ENCODE measurements around the gene PHLDB2.
"Not testable (repeated sequence)": the region's sequence is repeated elsewhere in the genome, so short reads cannot be mapped to it uniquely, and the experiment has no call there.

Gene PHLDB2

DNA sequence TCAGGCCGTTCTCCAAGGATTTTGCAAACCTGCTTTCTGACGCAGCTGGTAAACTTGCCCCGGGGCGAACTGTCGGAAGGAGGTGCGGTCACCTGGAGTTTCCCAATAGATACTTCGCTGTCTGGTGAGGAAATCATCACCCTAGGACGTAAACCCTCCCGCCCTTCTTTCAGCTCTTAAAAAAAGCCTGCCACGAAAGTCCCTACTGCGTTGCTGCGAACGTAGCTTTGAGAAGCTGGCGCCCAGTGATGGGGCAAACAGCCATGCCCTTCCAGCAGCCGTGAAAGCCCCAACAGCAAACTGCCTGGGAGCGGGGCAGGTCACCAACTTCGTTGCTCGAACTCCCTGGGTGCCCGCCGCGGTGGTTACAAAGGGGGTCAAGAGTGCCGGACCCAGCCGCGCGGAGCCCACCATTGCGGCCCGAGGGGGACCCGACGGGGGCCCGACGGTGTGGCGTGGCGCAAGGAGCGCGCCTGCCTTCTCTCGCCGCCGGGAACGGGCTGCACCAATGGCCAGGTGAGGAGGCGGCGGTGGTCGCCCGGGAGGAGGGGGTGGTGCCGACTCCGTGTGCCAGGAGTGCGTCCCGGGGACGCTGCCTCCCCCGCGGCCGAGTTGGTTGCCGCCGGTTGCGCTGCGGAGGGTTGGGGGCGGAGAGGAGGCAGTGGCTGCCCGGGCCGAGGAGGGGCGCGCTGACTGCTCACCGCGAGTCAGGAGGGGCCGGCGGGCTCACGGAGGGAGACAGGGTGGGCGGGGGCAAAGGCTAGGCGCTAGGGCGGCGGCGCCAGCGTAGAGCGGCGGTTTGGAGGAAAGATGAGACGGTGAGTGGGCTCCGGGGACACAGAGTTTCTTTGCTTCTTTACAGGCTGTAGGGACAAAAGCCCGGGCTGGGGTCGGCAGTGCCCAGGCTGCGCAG, at the start of gene PHLDB2:
Gene PHLDB2 (plus strand): TSS at position 205 of the 913 bp plus-strand sequence. CDS start 24,813 bp downstream, outside the sequence.
- peak in 1 of 3 donors; percentile 25 for DNase-seq (ENCODE audit: low read depth in 2 of 3, low spot score in 1 of 3)

GRCh38 chr3:111810909-111811308, 48.2 kb upstream of the PHLDB2 start:
- DNase-seq (ENCODE audit: low read depth in 2 of 3, low spot score in 1 of 3), result no peak

- no peak for DNase-seq (ENCODE audit: low read depth in 2 of 3, low spot score in 1 of 3)
These were observed 47.3 kb upstream of the PHLDB2 start for GRCh38 chr3:111811811-111812210.

GRCh38 chr3:111812701-111813100, 46.4 kb upstream of the PHLDB2 start:
- no peak for DNase-seq (ENCODE audit: low read depth in 2 of 3, low spot score in 1 of 3)

DNA sequence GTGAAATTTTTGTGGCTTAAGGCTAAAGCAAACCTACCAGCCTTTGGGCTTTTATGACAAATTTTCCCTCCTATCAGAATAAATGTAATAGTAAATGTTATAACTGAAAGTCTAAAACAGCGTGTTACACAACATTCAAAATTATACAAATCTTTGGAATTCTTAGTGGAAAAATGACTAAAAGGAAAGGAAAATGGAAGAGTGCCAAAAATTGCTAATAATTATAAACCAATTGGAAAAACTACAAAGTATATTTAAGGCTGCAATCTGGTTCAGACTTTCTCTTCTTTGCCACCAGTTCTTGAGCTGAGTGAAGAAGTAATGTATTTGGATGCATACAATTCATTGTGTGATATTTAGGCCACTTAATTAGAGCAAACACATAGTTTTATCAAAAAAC, 45.6 kb upstream of the PHLDB2 start:
- DNase-seq (ENCODE audit: low read depth in 2 of 3, low spot score in 1 of 3), result no peak

GRCh38 chr3:111813979-111814378, 45.1 kb upstream of the PHLDB2 start:
- DNase-seq (ENCODE audit: low read depth in 2 of 3, low spot score in 1 of 3), result no peak

DNA sequence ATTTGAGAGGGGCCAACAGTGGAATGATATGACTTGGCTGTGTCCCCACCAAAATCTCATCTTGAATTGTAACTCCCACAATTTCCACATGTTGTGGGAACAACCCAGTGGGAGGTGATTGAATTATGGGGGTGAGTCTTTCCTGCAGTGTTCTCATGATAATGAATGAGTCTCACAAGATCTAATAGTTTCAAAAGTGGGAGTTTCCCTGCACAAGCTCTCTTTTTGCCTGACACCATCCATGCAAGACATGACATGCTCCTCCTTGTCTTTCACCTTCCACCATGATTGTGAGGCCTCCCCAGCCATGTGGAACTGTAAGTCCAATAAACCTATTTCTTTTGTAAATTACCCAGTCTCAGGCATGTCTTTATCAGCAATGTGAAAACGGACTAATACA, 42.3 kb upstream of the PHLDB2 start:
- DNase-seq (ENCODE audit: low read depth in 2 of 3, low spot score in 1 of 3), result not testable (repeated sequence)

DNA sequence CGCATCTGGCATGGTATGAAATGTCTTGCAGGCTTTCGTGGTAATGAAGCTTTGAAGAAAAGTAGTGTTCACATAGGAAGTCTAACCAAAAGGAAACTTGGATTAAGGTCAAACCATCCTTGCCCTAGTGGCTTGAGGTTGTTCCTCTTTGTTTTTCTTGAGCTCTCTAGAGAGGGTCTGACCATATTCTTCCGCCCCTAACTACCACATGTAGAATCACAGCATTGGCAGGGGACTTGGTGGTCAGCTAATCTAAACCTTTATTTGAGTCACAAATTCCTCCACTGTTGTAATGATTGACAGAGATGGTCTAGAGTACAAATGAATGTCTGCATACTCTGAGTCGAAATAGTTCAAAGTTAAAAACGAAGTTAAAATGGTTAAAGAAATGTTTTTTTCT, 39.1 kb upstream of the PHLDB2 start:
- no peak for DNase-seq (ENCODE audit: low read depth in 2 of 3, low spot score in 1 of 3)

DNA sequence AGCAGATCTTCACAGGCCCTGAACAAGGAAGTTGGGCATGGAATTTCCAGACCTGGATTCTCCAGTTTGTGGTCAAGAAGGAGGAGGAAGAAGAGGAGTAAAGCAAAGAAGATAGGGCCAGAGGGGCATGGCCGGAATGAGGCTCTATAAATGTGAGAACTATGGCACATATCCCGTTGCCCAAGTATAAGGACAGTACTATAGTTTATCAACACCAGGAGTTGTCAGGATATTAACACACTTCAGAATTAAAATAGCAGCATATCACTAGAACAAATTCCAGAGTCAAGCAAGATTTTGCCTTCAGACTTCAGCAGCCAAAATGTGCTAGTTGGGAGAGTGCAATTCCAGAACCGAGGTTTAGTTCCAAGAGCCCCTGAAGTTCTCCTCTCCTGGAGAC, 38.4 kb upstream of the PHLDB2 start:
- no peak for DNase-seq (ENCODE audit: low read depth in 2 of 3, low spot score in 1 of 3)

GRCh38 chr3:111821891-111822290, 37.2 kb upstream of the PHLDB2 start:
- no peak for DNase-seq (ENCODE audit: low read depth in 2 of 3, low spot score in 1 of 3)

DNA sequence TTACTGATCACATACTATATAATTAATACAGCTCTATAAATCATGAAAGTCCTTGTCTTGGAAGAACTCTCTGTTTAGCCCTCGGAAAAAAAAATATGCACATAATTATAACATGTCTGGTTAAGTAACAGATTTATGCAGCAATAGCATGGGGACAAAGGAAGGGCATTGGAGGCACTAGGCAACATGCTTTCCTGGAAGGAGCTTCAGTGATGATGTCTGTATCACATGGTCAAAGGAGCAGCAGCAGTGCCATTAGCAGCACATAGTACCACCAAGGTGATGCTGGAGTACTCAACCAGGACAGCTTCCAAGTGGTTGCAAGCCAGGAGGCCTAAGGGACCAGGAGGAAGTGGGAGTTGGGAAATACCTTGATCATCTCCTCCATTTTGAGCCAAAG, 36.3 kb upstream of the PHLDB2 start:
- no peak for DNase-seq (ENCODE audit: low read depth in 2 of 3, low spot score in 1 of 3)

- no peak for DNase-seq (ENCODE audit: low read depth in 2 of 3, low spot score in 1 of 3)
These were observed 35.7 kb upstream of the PHLDB2 start for GRCh38 chr3:111823341-111823855.

DNA sequence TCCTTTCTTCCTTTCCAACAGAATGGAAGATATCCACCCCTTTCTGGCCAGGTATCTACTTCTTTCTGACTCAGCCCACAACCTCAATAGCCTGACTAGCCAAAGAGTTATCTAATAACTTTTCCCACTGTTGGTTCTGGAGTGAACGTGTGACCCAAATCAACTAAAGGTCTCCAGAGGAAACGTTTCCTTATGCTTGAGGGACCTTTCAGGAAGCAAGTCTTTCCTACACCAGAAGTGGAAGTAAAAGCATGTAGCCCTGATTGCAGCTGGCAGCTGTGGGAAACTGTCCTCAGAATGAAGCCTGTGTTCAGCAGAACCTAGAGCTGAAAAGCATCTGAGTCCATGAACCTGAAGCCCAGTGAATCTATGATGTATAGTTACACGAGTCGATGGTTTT, 34.7 kb upstream of the PHLDB2 start:
- DNase-seq (ENCODE audit: low read depth in 2 of 3, low spot score in 1 of 3), result no peak

DNA sequence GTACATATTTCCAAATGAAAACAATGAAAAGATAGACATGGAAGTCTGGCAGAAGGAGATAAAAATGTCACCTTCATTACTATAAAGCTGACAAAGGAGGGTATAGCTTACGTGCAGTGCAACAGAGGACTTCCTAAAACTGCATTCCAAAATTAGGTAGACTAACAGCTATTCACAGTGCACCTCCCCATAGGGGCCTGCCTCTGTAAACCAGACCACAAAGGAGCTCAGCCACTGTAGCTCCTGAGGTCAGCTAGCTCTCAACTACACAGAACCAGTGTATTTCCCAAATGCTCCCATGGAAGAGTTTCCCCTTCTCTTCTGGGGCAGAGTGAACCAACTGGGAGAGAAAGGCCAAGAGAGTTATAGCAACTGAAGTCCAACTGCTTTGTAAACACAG, 31.2 kb upstream of the PHLDB2 start:
- no peak for DNase-seq (ENCODE audit: low read depth in 2 of 3, low spot score in 1 of 3)

- no peak for DNase-seq (ENCODE audit: low read depth in 2 of 3, low spot score in 1 of 3)
These were observed 30.5 kb upstream of the PHLDB2 start for GRCh38 chr3:111828530-111828929.

GRCh38 chr3:111829023-111829422, 30.0 kb upstream of the PHLDB2 start:
- DNase-seq (ENCODE audit: low read depth in 2 of 3, low spot score in 1 of 3), result no peak

DNA sequence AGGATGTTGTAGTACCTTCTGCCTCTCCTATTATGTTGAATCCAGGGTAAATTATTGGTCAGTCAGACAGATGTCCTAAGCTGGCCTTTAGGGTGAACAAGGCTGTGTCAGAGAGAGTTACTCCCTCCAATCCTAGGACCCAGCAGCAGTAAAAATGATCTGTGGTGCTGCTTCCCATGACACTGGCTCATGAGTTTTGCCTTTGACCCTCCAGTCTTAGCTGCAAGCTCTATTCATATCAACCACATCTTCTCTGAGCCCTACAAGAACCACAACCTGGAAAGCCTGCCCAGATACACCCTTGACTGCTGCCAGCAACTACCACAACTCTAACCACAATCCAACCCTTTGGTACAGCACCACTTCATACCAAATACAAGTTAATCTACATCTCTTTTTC, 27.2 kb upstream of the PHLDB2 start:
- no peak for DNase-seq (ENCODE audit: low read depth in 2 of 3, low spot score in 1 of 3)

GRCh38 chr3:111837112-111837511, 22.0 kb upstream of the PHLDB2 start:
- no peak for DNase-seq (ENCODE audit: low read depth in 2 of 3, low spot score in 1 of 3)

- DNase-seq (ENCODE audit: low read depth in 2 of 3, low spot score in 1 of 3), result no peak
These were observed 20.9 kb upstream of the PHLDB2 start for GRCh38 chr3:111838133-111838532.

DNA sequence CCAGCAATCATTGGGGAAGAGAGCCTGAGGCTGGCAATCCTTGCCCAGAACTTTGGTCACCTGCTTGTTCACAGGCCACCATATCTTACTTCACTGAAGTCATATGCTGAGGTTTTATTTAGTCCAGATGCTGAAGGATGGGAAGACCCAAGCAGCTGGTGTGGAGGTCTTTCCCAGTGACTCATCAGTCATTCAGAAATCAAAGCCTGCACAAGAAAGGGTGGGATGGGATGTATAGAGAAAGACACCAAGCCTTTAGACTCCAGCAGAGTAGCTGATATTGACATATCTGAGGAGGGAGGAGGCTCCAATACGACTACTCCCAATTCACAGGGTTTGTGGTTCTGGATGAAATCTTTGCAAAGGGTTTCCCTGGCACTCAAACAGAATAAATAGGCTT, 13.0 kb upstream of the PHLDB2 start:
- no peak for DNase-seq (ENCODE audit: low read depth in 2 of 3, low spot score in 1 of 3)

DNA sequence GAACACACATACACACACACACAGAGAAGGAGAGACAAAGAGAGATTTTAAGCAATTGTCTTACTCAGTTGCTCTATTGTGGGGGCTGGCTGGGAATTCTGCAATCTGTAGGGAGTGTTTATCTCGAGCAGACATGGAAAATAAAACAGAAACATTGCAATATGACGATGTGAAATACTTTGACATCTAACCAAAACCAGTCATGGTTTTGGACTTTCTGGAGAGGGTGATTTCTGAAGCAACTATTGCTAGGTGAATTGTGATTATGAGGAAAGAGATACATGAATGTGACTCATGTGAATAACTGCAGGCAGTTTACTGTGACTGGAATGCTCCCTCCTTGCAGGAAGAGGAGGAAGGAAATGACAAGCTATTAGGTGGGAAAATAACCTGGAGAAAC, 12.3 kb upstream of the PHLDB2 start:
- DNase-seq (ENCODE audit: low read depth in 2 of 3, low spot score in 1 of 3), result no peak

DNA sequence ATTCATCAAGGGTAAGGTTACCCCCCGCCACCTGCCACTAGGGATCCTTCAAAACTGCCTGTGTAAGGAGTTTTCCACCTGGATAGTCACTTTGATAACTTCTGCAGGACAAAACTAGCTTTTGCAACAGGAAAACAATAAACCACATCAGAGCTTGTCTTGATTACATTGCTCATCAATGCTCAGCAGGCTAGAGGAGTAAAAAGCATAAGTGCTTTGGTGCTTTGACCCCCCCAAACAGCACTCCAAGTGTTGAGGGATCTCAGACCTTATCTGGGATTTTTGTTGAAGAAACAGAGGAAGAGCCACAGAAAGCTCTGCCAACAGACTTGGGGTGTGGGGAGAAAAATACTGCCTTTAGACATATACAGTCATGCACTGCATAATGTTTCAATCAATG, 10.8 kb upstream of the PHLDB2 start:
- DNase-seq (ENCODE audit: low read depth in 2 of 3, low spot score in 1 of 3), result no peak

DNA sequence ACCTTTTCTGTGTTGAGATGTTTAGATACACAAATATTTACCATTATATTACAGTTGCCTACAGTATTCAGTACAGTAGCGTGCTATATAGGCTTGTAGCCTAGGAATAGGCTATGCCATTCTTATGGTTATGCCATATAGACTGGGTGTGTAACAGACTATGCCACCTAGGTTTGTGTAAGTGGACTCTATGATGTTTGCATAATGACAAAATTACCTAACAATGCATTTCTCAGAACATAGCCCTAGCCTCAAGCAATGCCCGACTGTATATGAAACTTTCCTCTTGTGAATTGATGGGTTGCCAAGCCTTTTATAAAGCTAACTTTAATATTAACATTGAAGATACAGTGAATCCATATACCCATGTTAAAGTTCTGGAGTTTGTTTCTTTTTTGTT, 10.3 kb upstream of the PHLDB2 start:
- DNase-seq (ENCODE audit: low read depth in 2 of 3, low spot score in 1 of 3), result no peak

Measured in stimulated activated CD4-positive, alpha-beta T cell treated with anti-CD3 and anti-CD28 coated beads, Interleukin-12 subunit alpha, Interleukin-12 subunit beta, amount 100 ng/mL, for 48 hours (primary cell).